H1 (cell line): ENCODE measurements around the gene ALK. TPM values are rescaled to one million over a fixed set of nuclear protein-coding genes. Genes with fewer than 3 reads are reported as not detected.

Source experiments
- CTCF ChIA-PET: fragments of 300-600 bp; sonication (Branson Sonifier 250); formaldehyde crosslinking; loops from one replicate; lab custom pipeline; 2021; ENCODE audit not compliant: partially characterized antibody; lab: Charles Lee
- POLR2A ChIA-PET: fragments of 300-600 bp; sonication (Branson Sonifier 250); formaldehyde crosslinking; loops from one replicate; lab custom pipeline; 2021; ENCODE audit warnings: inconsistent platforms; ENCODE audit not compliant: partially characterized antibody; lab: Charles Lee
- DNase-seq, 2 experiments: peaks; one replicate each; pipeline versions ENCODE4 v3.0.0 to v3.0.0-alpha.2; 2010 to 2022; ENCODE audit warnings: low spot score in 2 of 2, low read depth in 1 of 2, mixed read lengths in 1 of 2
- FAIRE-seq: peaks from 2 replicates; lab custom pipeline; 2011; peaks lifted over from hg19 to GRCh38; lab: Jason Lieb, UNC
- H2AFZ ChIP-seq: 2 replicates; pipeline ENCODE4 v1.8.1; 2012; ENCODE audit warnings: low read length, inconsistent platforms
- H2AK5ac ChIP-seq: 2 replicates; pipeline ENCODE4 v1.6.1; 2013; ENCODE audit warnings: low read depth, low read length
- H2BK120ac ChIP-seq: replicated peaks from 2 replicates; pipeline ENCODE3; 2013; ENCODE audit warnings: low read depth, low read length, inconsistent platforms
- H2BK12ac ChIP-seq: 2 replicates; pipeline ENCODE4 v1.6.1; 2013; ENCODE audit warnings: low read depth, low read length
- H2BK15ac ChIP-seq: 2 replicates; pipeline ENCODE4 v1.6.1; 2013; ENCODE audit warnings: low read length
- H2BK20ac ChIP-seq: 2 replicates; pipeline ENCODE4 v1.6.1; 2013; ENCODE audit warnings: low read length
- H2BK5ac ChIP-seq: 2 replicates; pipeline ENCODE4 v1.6.1; 2013; ENCODE audit warnings: low read depth, low read length
- H3K14ac ChIP-seq: 2 replicates; pipeline ENCODE4 v1.6.1; 2013; ENCODE audit warnings: inconsistent platforms; ENCODE audit not compliant: insufficient read length
- H3K18ac ChIP-seq: 2 replicates; pipeline ENCODE4 v1.6.1; 2013; ENCODE audit warnings: low read length; ENCODE audit errors: extremely low read depth
- H3K23ac ChIP-seq: 2 replicates; pipeline ENCODE4 v1.6.1; 2013; ENCODE audit warnings: inconsistent platforms; ENCODE audit not compliant: insufficient read length
- H3K23me2 ChIP-seq: 2 replicates; pipeline ENCODE4 v1.6.1; 2013; ENCODE audit warnings: low read depth, low read length
- H3K27ac ChIP-seq: 2 replicates; pipeline ENCODE4 v1.6.1; 2011; ENCODE audit warnings: low read depth, low read length, inconsistent platforms
- H3K27me3 ChIP-seq, 4 experiments: replicated peaks in 1 of 4; 1 replicate in 1 of 4; 2 replicates in 3 of 4; pipeline versions ENCODE4 v1.6.1 to v1.8.1; 2011 to 2013; ENCODE audit warnings: low read length in 3 of 4, mild to moderate bottlenecking in 3 of 4, inconsistent platforms in 2 of 4, mixed read lengths in 2 of 4, moderate library complexity in 1 of 4; ENCODE audit not compliant: control insufficient read depth in 3 of 4, insufficient read depth in 3 of 4; ENCODE audit errors: extremely low read depth in 1 of 4
- H3K36me3 ChIP-seq, 4 experiments: 2 replicates each; pipeline versions ENCODE4 v1.6.1 to v1.8.1; 2011 to 2013; ENCODE audit warnings: mild to moderate bottlenecking in 4 of 4, low read length in 3 of 4, moderate library complexity in 2 of 4, control low read depth in 1 of 4, inconsistent platforms in 1 of 4; ENCODE audit not compliant: insufficient read depth in 4 of 4, control insufficient read depth in 2 of 4
- H3K4ac ChIP-seq: replicated peaks from 2 replicates; pipeline ENCODE3; 2013; ENCODE audit warnings: low read length, low read depth, mixed read lengths, inconsistent platforms; ENCODE audit not compliant: insufficient read length
- H3K4me1 ChIP-seq, 4 experiments: replicated peaks in 1 of 4; 1 replicate in 1 of 4; 2 replicates in 3 of 4; pipeline versions ENCODE4 v1.6.1 to v1.8.1; 2011 to 2013; ENCODE audit warnings: low read length in 3 of 4, inconsistent platforms in 2 of 4, mixed read lengths in 1 of 4; ENCODE audit not compliant: insufficient read depth in 4 of 4, control insufficient read depth in 3 of 4
- H3K4me2 ChIP-seq, 2 experiments: 2 replicates each; pipeline versions ENCODE4 v1.6.1 to v1.8.1; 2011 to 2013; ENCODE audit warnings: low read depth in 2 of 2, low read length in 2 of 2, control low read depth in 1 of 2, inconsistent platforms in 1 of 2, mild to moderate bottlenecking in 1 of 2; ENCODE audit not compliant: insufficient read depth in 1 of 2
- H3K4me3 ChIP-seq, 4 experiments: fragments of 200-600, 300-600 bp in 1 of 4; sonication (generic), shearing (Covaris generic), sonication (Bioruptor Twin) in 1 of 4; 2 replicates each; pipeline versions ENCODE4 v1.5.1 to v1.8.1; 2011 to 2016; ENCODE audit warnings: low read length in 4 of 4, low read depth in 3 of 4, control low read depth in 2 of 4, inconsistent platforms in 2 of 4, mild to moderate bottlenecking in 2 of 4, mixed read lengths in 1 of 4, moderate library complexity in 1 of 4; ENCODE audit not compliant: insufficient read depth in 2 of 4; ENCODE audit errors: extremely low read depth in 1 of 4
- H3K56ac ChIP-seq: replicated peaks from 2 replicates; pipeline ENCODE3; 2013; ENCODE audit warnings: low read depth, mild to moderate bottlenecking, mixed read lengths, low read length, inconsistent platforms; ENCODE audit not compliant: insufficient read length
- H3K79me1 ChIP-seq: 2 replicates; pipeline ENCODE4 v1.6.1; 2013; ENCODE audit warnings: low read depth, low read length, control low read depth
- H3K79me2 ChIP-seq, 2 experiments: 2 replicates each; pipeline versions ENCODE4 v1.6.1 to v1.8.1; 2012 to 2013; ENCODE audit warnings: low read length in 2 of 2, mild to moderate bottlenecking in 2 of 2, inconsistent platforms in 1 of 2; ENCODE audit not compliant: insufficient read depth in 2 of 2, control insufficient read depth in 1 of 2
- H3K9ac ChIP-seq, 4 experiments: replicated peaks in 1 of 4; 1 replicate in 1 of 4; 2 replicates in 3 of 4; pipeline versions ENCODE4 v1.6.1 to v1.8.1; 2011 to 2013; ENCODE audit warnings: low read depth in 3 of 4, low read length in 3 of 4, control low read depth in 2 of 4, mild to moderate bottlenecking in 2 of 4, moderate library complexity in 2 of 4, inconsistent platforms in 1 of 4; ENCODE audit errors: extremely low read depth in 1 of 4
- H3K9me3 ChIP-seq, 2 experiments: 2 replicates each; pipeline versions ENCODE4 v1.6.1 to v1.8.1; 2012 to 2013; ENCODE audit warnings: mild to moderate bottlenecking in 2 of 2, moderate library complexity in 2 of 2, control low read depth in 1 of 2, inconsistent platforms in 1 of 2, low read depth in 1 of 2, low read length in 1 of 2, mixed read lengths in 1 of 2; ENCODE audit not compliant: insufficient read depth in 2 of 2
- H4K20me1 ChIP-seq, 2 experiments: replicated peaks in 1 of 2; 2 replicates each; pipeline versions ENCODE3 to v1.8.1; 2011 to 2013; ENCODE audit warnings: inconsistent platforms in 2 of 2, low read length in 2 of 2, mild to moderate bottlenecking in 1 of 2; ENCODE audit not compliant: insufficient read depth in 2 of 2, control insufficient read depth in 1 of 2
- H4K5ac ChIP-seq: 2 replicates; pipeline ENCODE4 v1.6.1; 2013; ENCODE audit warnings: low read length, low read depth, mixed read lengths, inconsistent platforms; ENCODE audit not compliant: insufficient read length
- H4K8ac ChIP-seq: 2 replicates; pipeline ENCODE4 v1.8.0; 2013; ENCODE audit warnings: mild to moderate bottlenecking, moderate library complexity, low read length, inconsistent platforms; ENCODE audit not compliant: insufficient read depth; ENCODE audit errors: extremely low read depth
- H4K91ac ChIP-seq: replicated peaks from 2 replicates; pipeline ENCODE3; 2013; ENCODE audit warnings: low read length, mixed read lengths, inconsistent platforms; ENCODE audit not compliant: insufficient read length
- TBP ChIP-seq: IDR thresholded peaks from 2 replicates; pipeline ENCODE4 v1.6.1; 2011; ENCODE audit warnings: low read depth, low read length, improper control_type of control experiment
- WGBS, 2 experiments: shearing (Covaris generic) in 1 of 2; methylation state at CpG; one replicate each; pipeline versions ENCODE4 v1.1.6 to v1.1.7; 2013 to 2015; ENCODE audit warnings: low lambda C conversion rate in 2 of 2, mixed read lengths in 2 of 2, inconsistent platforms in 1 of 2, low coverage in 1 of 2, missing lambda C conversion rate in 1 of 2; ENCODE audit not compliant: insufficient replicate concordance in 2 of 2, insufficient coverage in 1 of 2, insufficient read length in 1 of 2; ENCODE audit errors: extremely low coverage in 1 of 2, missing lambda C conversion rate in 1 of 2; 5-methylcytosine and 5-hydroxymethylcytosine counted together
- polyA plus RNA-seq, 7 experiments: library from polyadenylated mRNA; depleted of rRNA in 3 of 7; stranded (reverse) in 5 of 7; unstranded in 2 of 7; fragments of >200 nt in 5 of 7; fragments of 200-250 nt in 2 of 7; gene quantifications; 1 replicate in 5 of 7; 2 replicates in 1 of 7; 4 replicates in 1 of 7; pipeline versions ENCODE4 v1.2.1 to v1.2.3, GENCODE V29; 2011 to 2013; ENCODE audit warnings: missing spikeins in 2 of 7, mixed read lengths in 2 of 7
- total RNA-seq: library from RNA; stranded (reverse); fragmentation: NEBNext Ultra II Directional; extraction: Animal tissue kit (Norgen Biotek cat#: 25700); gene quantifications from 2 replicates; pipeline ENCODE4 v1.2.1, GENCODE V29; 2021

Gene ALK
- total and polyA plus RNA-seq, 2 of the 8 experiments (the other 6 are each of a cell fraction or from before 2014, with no cell fraction given), result 0.02 to 0.09 TPM

DNA sequence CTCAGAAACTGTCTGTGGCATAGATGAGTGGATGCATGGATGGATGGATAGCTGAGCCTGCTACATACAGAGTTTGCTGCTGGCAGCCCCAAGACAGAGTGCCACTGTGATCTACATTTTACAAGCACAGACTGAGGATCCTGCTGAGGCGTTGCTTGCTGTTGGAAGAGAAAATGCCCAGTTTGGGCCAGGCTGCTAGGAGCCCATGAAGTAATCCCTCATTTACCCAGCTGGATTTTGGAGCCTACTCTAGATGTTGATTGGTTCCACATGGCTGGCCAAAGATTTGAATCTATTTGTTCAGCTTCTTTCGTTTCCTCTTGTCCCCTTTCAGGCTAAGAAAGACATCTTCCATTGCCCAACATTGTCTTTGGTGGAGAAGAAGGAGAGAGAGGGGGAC is 544.8 kb downstream of the ALK start:
- no peak overlapping the region for H3K4ac ChIP-seq
- H3K27me3 ChIP-seq, result no peaks in the 10 kb centered on the region
- no peak overlapping the region for H3K23ac ChIP-seq
- no peak overlapping the region for H2BK12ac ChIP-seq
- H2BK20ac ChIP-seq, result no peak overlapping the region
- no peak overlapping the region for H2AK5ac ChIP-seq
- H4K8ac ChIP-seq, result no peak overlapping the region; the same call in 1 of the 2 replicates
- H3K27ac ChIP-seq, result no peak overlapping the region
- no peak overlapping the region for H3K56ac ChIP-seq
- H2BK120ac ChIP-seq, result no peak overlapping the region
- no peak for DNase-seq
- H3K9ac ChIP-seq, result no peak overlapping the region
- no peaks in the 10 kb centered on the region for H3K79me2 ChIP-seq
- H2BK5ac ChIP-seq, result no peak overlapping the region
- no peak overlapping the region for H2BK15ac ChIP-seq
- no peak overlapping the region for H3K4me2 ChIP-seq
- no peak overlapping the region for H4K5ac ChIP-seq
- no peaks in the 10 kb centered on the region for H3K36me3 ChIP-seq
- H3K4me1 ChIP-seq, result peaks cover 0 to 11% (median 4%) of the 10 kb centered on the region in 4 experiments; a peak in 6 of 7 replicates
- no peak overlapping the region for H2AFZ ChIP-seq
- WGBS, 2 experiments, result 89% methylated on average over 2 of the region's 2 CpGs; no CpG with 5 or more reads in 1 of the 2 experiments
- no peaks in the 10 kb centered on the region for H3K23me2 ChIP-seq
- no peak overlapping the region for H3K14ac ChIP-seq
- no peaks in the 10 kb centered on the region for H3K9me3 ChIP-seq
- H4K20me1 ChIP-seq, result no peaks in the 10 kb centered on the region
- POLR2A ChIA-PET, result interaction anchor here (0.5 kb wide), 1 partner anchor 782 kb away, joined by 3 read pairs; no protein-coding TSS in a partner anchor
- H3K79me1 ChIP-seq, result no peaks in the 10 kb centered on the region
- no peak overlapping the region for H3K4me3 ChIP-seq
- CTCF ChIA-PET, result interaction anchor here (0.6 kb wide), 2 partner anchors 11 to 707 kb away, joined by 3 to 4 read pairs; no protein-coding TSS in a partner anchor
- FAIRE-seq, result no peak
- no peak for TF ChIP-seq TBP
- H3K18ac ChIP-seq, result no peak overlapping the region
- H4K91ac ChIP-seq, result no peak overlapping the region
